ENCODE measurements around the gene FAM120B.

Gene FAM120B

GRCh38 chr6:170416303-170416702 is 109.7 kb downstream of the FAM120B start:
- TF ChIP-seq CTCF (IDR thresholded peaks at IDR 0.05; ENCODE audit: control extremely low read depth, extremely low read depth, low read depth, missing control alignments) = no peak
- ChIA-PET CTCF (interaction anchor here (1.2 kb wide), 1 partner anchor 26 kb away, joined by 3 read pairs; no protein-coding TSS in a partner anchor), POLR2A (no interaction called here)
- no peak for DNase-seq (ENCODE audit: extremely low spot score)

- no peak for TF ChIP-seq CTCF (IDR thresholded peaks at IDR 0.05; ENCODE audit: control extremely low read depth, extremely low read depth, low read depth, missing control alignments)
- ChIA-PET POLR2A (no interaction called here), CTCF (interaction anchor here (0.9 to 1.1 kb wide), 2 partner anchors 10 to 17 kb away, joined by 3 read pairs; no protein-coding TSS in a partner anchor)
Measured at GRCh38 chr6:170416959-170417606, 110.5 kb downstream of the FAM120B start.

GRCh38 chr6:170417881-170418280 is 111.3 kb downstream of the FAM120B start:
- POLR2A ChIA-PET = no interaction called here
- TF ChIP-seq CTCF (IDR thresholded peaks at IDR 0.05; ENCODE audit: control extremely low read depth, extremely low read depth, low read depth, missing control alignments) = no peak
- DNase-seq (ENCODE audit: extremely low spot score) = no peak
- CTCF ChIA-PET = interaction anchor here (1.1 kb wide), 2 partner anchors 17 to 36 kb away, joined by 3 read pairs; no protein-coding TSS in a partner anchor

More at GRCh38 chr6:170416959-170417606, 110.5 kb downstream of the FAM120B start:
- no peak for DNase-seq (ENCODE audit: extremely low spot score)

- ChIA-PET POLR2A (no interaction called here), CTCF (interaction anchor here (1.0 kb wide), 1 partner anchor 588 kb away, joined by 3 read pairs; no protein-coding TSS in a partner anchor)
- no peak for TF ChIP-seq CTCF (IDR thresholded peaks at IDR 0.05; ENCODE audit: control extremely low read depth, extremely low read depth, low read depth, missing control alignments)
Measured at GRCh38 chr6:170420283-170420682, 113.7 kb downstream of the FAM120B start.

GRCh38 chr6:170420791-170421776 is 114.5 kb downstream of the FAM120B start:
- ChIA-PET CTCF (no interaction called here), POLR2A (no interaction called here)
- no peak for TF ChIP-seq CTCF (IDR thresholded peaks at IDR 0.05; ENCODE audit: control extremely low read depth, extremely low read depth, low read depth, missing control alignments)
- no peak for DNase-seq (ENCODE audit: extremely low spot score)

More at GRCh38 chr6:170420283-170420682, 113.7 kb downstream of the FAM120B start:
- DNase-seq (ENCODE audit: extremely low spot score) = no peak

GRCh38 chr6:170421921-170422320 is 115.4 kb downstream of the FAM120B start:
- POLR2A ChIA-PET = no interaction called here
- TF ChIP-seq CTCF (IDR thresholded peaks at IDR 0.05; ENCODE audit: control extremely low read depth, extremely low read depth, low read depth, missing control alignments) = no peak
- CTCF ChIA-PET = interaction anchor here (1.9 kb wide), 1 partner anchor 95 kb away, joined by 5 read pairs; no protein-coding TSS in a partner anchor
- DNase-seq (ENCODE audit: extremely low spot score) = no peak
